SK-N-SH (cell line): ENCODE results near the gene SMAP1. TPM values are rescaled to one million over a fixed set of nuclear protein-coding genes. Genes with fewer than 3 reads are reported as not detected.

ENCODE experiments used
- CTCF ChIA-PET: fragments of 300-600, 350-600 bp; formaldehyde crosslinking; extraction: SDS; loops from one replicate; lab custom pipeline; 2021; lab: Yijun Ruan, JAX
- POLR2A ChIA-PET: fragments of 350-600 bp; sonication (Branson Sonifier 250); formaldehyde crosslinking; extraction: SDS; loops from one replicate; lab custom pipeline; 2020; ENCODE audit warnings: antibody characterized with exemption, inconsistent platforms; lab: Yijun Ruan, JAX
- DNase-seq: peaks from one replicate; pipeline ENCODE4 v3.0.0; 2012
- H2AFZ ChIP-seq: fragments of 200-600 bp; sonication (generic); 2 replicates; pipeline ENCODE4 v1.8.1; 2016; ENCODE audit warnings: antibody characterized with exemption, mild to moderate bottlenecking, low read depth
- H3F3A ChIP-seq: fragments of 200-600 bp; sonication (generic); replicated peaks from 2 replicates; pipeline ENCODE3; 2016; ENCODE audit warnings: antibody characterized with exemption, mild to moderate bottlenecking; ENCODE audit not compliant: insufficient read depth
- H3K27ac ChIP-seq, 2 experiments: fragments of 200-500 bp in 1 of 2; fragments of 200-600 bp in 1 of 2; sonication (Bioruptor generic) in 1 of 2; sonication (generic), shearing (Covaris generic) in 1 of 2; 2 replicates each; pipeline versions ENCODE4 v1.5.1 to v1.6.1; 2014 to 2016; ENCODE audit warnings: low read depth in 2 of 2, inconsistent platforms in 1 of 2, low read length in 1 of 2, mild to moderate bottlenecking in 1 of 2, mixed read lengths in 1 of 2
- H3K27me3 ChIP-seq: fragments of 200-600 bp; sonication (generic), shearing (Covaris generic); 2 replicates; pipeline ENCODE4 v1.6.1; 2016; ENCODE audit warnings: mixed run types; ENCODE audit not compliant: insufficient read depth
- H3K36me3 ChIP-seq, 2 experiments: fragments of 200-500 bp in 1 of 2; fragments of 200-600 bp in 1 of 2; sonication (Bioruptor generic) in 1 of 2; sonication (generic) in 1 of 2; replicated peaks in 1 of 2; 2 replicates each; pipeline versions ENCODE3 to v1.5.1; 2014 to 2016; ENCODE audit warnings: low read length in 1 of 2, mild to moderate bottlenecking in 1 of 2; ENCODE audit not compliant: insufficient read depth in 2 of 2, control insufficient read depth in 1 of 2
- H3K4me1 ChIP-seq, 2 experiments: fragments of 200-500 bp in 1 of 2; fragments of 200-600 bp in 1 of 2; sonication (Bioruptor generic) in 1 of 2; sonication (generic), shearing (Covaris generic) in 1 of 2; 2 replicates each; pipeline versions ENCODE4 v1.5.1 to v1.6.1; 2014 to 2016; ENCODE audit warnings: low read depth in 1 of 2, low read length in 1 of 2, mixed run types in 1 of 2; ENCODE audit not compliant: insufficient read depth in 2 of 2, control insufficient read depth in 1 of 2
- H3K4me2 ChIP-seq: fragments of 200-600 bp; sonication (generic), shearing (Covaris generic); 2 replicates; pipeline ENCODE4 v1.6.1; 2017; ENCODE audit warnings: mixed run types
- H3K4me3 ChIP-seq, 2 experiments: fragments of 200-500 bp in 1 of 2; fragments of 200-600 bp in 1 of 2; sonication (Bioruptor generic) in 1 of 2; sonication (generic), shearing (Covaris generic) in 1 of 2; 2 replicates each; pipeline versions ENCODE4 v1.5.1 to v1.8.1; 2014 to 2016; ENCODE audit warnings: low read depth in 2 of 2, inconsistent platforms in 1 of 2, low read length in 1 of 2, mild to moderate bottlenecking in 1 of 2, mixed read lengths in 1 of 2, moderate library complexity in 1 of 2
- H3K79me2 ChIP-seq: fragments of 200-600 bp; sonication (generic); 2 replicates; pipeline ENCODE4 v1.8.1; 2017; ENCODE audit warnings: mild to moderate bottlenecking; ENCODE audit not compliant: insufficient read depth
- H3K9ac ChIP-seq: fragments of 200-600 bp; sonication (generic); 2 replicates; pipeline ENCODE4 v1.6.1; 2017; ENCODE audit warnings: mixed run types
- H3K9me2 ChIP-seq: fragments of 200-600 bp; sonication (generic); 2 replicates; pipeline ENCODE4 v1.6.1; 2017; ENCODE audit warnings: mixed run types
- H3K9me3 ChIP-seq: fragments of 200-600 bp; sonication (generic); 2 replicates; pipeline ENCODE4 v1.6.1; 2017; ENCODE audit warnings: mixed run types, mild to moderate bottlenecking, moderate library complexity
- H4K20me1 ChIP-seq: fragments of 200-600 bp; sonication (generic); 2 replicates; pipeline ENCODE4 v1.6.1; 2017; ENCODE audit warnings: mild to moderate bottlenecking, mixed run types; ENCODE audit not compliant: insufficient read depth
- CHD2 ChIP-seq: fragments of 150-350 bp; IDR thresholded peaks from 2 replicates; pipeline ENCODE4 v1.6.1; 2018; ENCODE audit warnings: low read length; ENCODE audit not compliant: partially characterized antibody
- ELF1 ChIP-seq: IDR thresholded peaks from 2 replicates; pipeline ENCODE4 v1.4.0; 2012
- EP300 ChIP-seq, 2 experiments: IDR thresholded peaks; 2 replicates each; pipeline versions ENCODE4 v1.4.0 to v1.6.1; 2012; ENCODE audit warnings: borderline replicate concordance in 1 of 2, low read depth in 1 of 2, low read length in 1 of 2
- EZH2phosphoT487 ChIP-seq: fragments of 200-600 bp; sonication (generic); IDR thresholded peaks from 2 replicates; pipeline ENCODE4 v1.6.1; 2017; ENCODE audit warnings: low read depth, mixed run types, mild to moderate bottlenecking, antibody characterized with exemption, moderate library complexity, borderline replicate concordance
- GABPA ChIP-seq: IDR thresholded peaks from 2 replicates; pipeline ENCODE4 v1.4.0; 2012; ENCODE audit warnings: low read depth, mild to moderate bottlenecking
- GATA2 ChIP-seq: sonication (generic); formaldehyde crosslinking; IDR thresholded peaks from 2 replicates; pipeline ENCODE4 v1.5.0; 2020; ENCODE audit warnings: mild to moderate bottlenecking, missing genetic modification reagents
- IRF3 ChIP-seq: fragments of 150-350 bp; IDR thresholded peaks from 2 replicates; pipeline ENCODE4 v1.6.1; 2016; ENCODE audit warnings: mild to moderate bottlenecking, low read depth, low read length
- MAX ChIP-seq: IDR thresholded peaks from 2 replicates; pipeline ENCODE4 v1.4.0; 2012; ENCODE audit warnings: low read depth
- MEF2A ChIP-seq: IDR thresholded peaks from 2 replicates; pipeline ENCODE4 v1.4.0; 2012; ENCODE audit warnings: low read depth, borderline replicate concordance
- MXI1 ChIP-seq: IDR thresholded peaks from 2 replicates; pipeline ENCODE4 v1.6.1; 2012; ENCODE audit warnings: mild to moderate bottlenecking, low read depth, low read length, improper control_type of control experiment
- NFIC ChIP-seq: IDR thresholded peaks from 2 replicates; pipeline ENCODE4 v1.4.0; 2012; ENCODE audit warnings: borderline replicate concordance
- NRF1 ChIP-seq: IDR thresholded peaks from 2 replicates; pipeline ENCODE4 v1.6.1; 2012; ENCODE audit warnings: low read depth, mild to moderate bottlenecking, low read length
- RCOR1 ChIP-seq: fragments of 150-350 bp; IDR thresholded peaks from 2 replicates; pipeline ENCODE4 v1.6.1; 2017; ENCODE audit warnings: antibody characterized with exemption, low read length
- REST ChIP-seq: IDR thresholded peaks from 2 replicates; pipeline ENCODE4 v1.6.1; 2012; ENCODE audit warnings: mild to moderate bottlenecking, low read depth, low read length, moderate library complexity
- RXRA ChIP-seq: IDR thresholded peaks from 2 replicates; pipeline ENCODE4 v1.4.0; 2012; ENCODE audit warnings: low read depth, mild to moderate bottlenecking, borderline replicate concordance
- SMC3 ChIP-seq: IDR thresholded peaks from 2 replicates; pipeline ENCODE4 v1.6.1; 2012; ENCODE audit warnings: low read depth, low read length, improper control_type of control experiment
- TAF1 ChIP-seq: IDR thresholded peaks from 2 replicates; pipeline ENCODE4 v1.6.1; 2012; ENCODE audit warnings: low read depth, mild to moderate bottlenecking, low read length, moderate library complexity, borderline replicate concordance
- TCF12 ChIP-seq: IDR thresholded peaks from 2 replicates; pipeline ENCODE4 v1.4.0; 2012
- TEAD4 ChIP-seq: IDR thresholded peaks from 2 replicates; pipeline ENCODE4 v1.4.0; 2012; ENCODE audit warnings: mild to moderate bottlenecking, borderline replicate concordance; ENCODE audit not compliant: insufficient read depth
- USF1 ChIP-seq: IDR thresholded peaks from 2 replicates; pipeline ENCODE4 v1.4.0; 2012; ENCODE audit warnings: low read depth, borderline replicate concordance
- WGBS: methylation state at CpG from one replicate; pipeline ENCODE4 v1.1.6; 2017; ENCODE audit warnings: low lambda C conversion rate; 5-methylcytosine and 5-hydroxymethylcytosine counted together
- polyA plus RNA-seq, 3 experiments: library from polyadenylated mRNA; depleted of rRNA; stranded (reverse); fragments of >200 nt; gene quantifications; 2 replicates each; pipeline ENCODE4 v1.2.3, GENCODE V29; 2012

The SMAP1 gene
- 11.9 and 12.6 TPM in 2 replicates for polyA plus RNA-seq (2012; rRNA removed)
- 14.3 and 15.3 TPM in 2 replicates for polyA plus RNA-seq (2012; cell fraction: cytosol; rRNA removed)
- polyA plus RNA-seq (2012; cell fraction: nucleus; rRNA removed), result 12.9 and 14.2 TPM in 2 replicates

GRCh38 chr6:70667711-70668498 lies at the start of gene SMAP1:
Gene SMAP1, plus strand, starts transcription at chr6:70667883. Its CDS starts 141 bp downstream, at chr6:70668024.
- WGBS, result 1% methylated on average over 14 of the region's 90 CpGs
- peaks cover 42% of the 10 kb centered on the region for H3K79me2 ChIP-seq

More at GRCh38 chr6:70667711-70668498, at the start of gene SMAP1:
- Histone ChIP-seq H3K9me2 (no peaks in the 10 kb centered on the region), H3K4me1 (peaks cover 4 to 5% of the 10 kb centered on the region in 2 experiments; a peak in 2 of 4 replicates), H4K20me1 (no peaks in the 10 kb centered on the region; the same call in 1 of the 2 replicates), H2AFZ (peak within 1 kb of the TSS; percentile 100), H3K4me2 (peak within 1 kb of the TSS; percentile 89), H3K4me3 (peak within 1 kb of the TSS; percentile 79 to 93), H3F3A (no peaks in the 10 kb centered on the region), H3K36me3 (no peaks in the 10 kb centered on the region), H3K9ac (peak within 1 kb of the TSS; percentile 79), H3K27ac (peak within 1 kb of the TSS; percentile 81 to 95), H3K9me3 (no peaks in the 10 kb centered on the region), H3K27me3 (no peaks in the 10 kb centered on the region)
- TF ChIP-seq MXI1, result peak; percentile 68
- TF ChIP-seq TEAD4, result no peak
- no peak for TF ChIP-seq IRF3
- peak; percentile 72 for TF ChIP-seq CHD2
- TF ChIP-seq ELF1, result peak; percentile 88
- TF ChIP-seq SMC3, result no peak
- no peak for TF ChIP-seq NFIC
- TF ChIP-seq RXRA, result no peak
- no peak for TF ChIP-seq TCF12
- TF ChIP-seq NRF1, result peak; percentile 81; the same call in 1 of the 2 replicates
- no peak for TF ChIP-seq EZH2phosphoT487
- TF ChIP-seq EP300 (IDR thresholded peaks at IDR 0.05; ENCODE audit: borderline replicate concordance in 1 of 2, low read depth in 1 of 2, low read length in 1 of 2), result peak in 1 of 2 experiments; percentile 22; a peak in 1 of 4 replicates
- TF ChIP-seq USF1, result 0 out of 2 replicates have a peak, but pooled peaks have one; percentile 6
- TF ChIP-seq TAF1, result peak; percentile 50; the same call in 1 of the 2 replicates
- 0 out of 2 replicates have a peak, but pooled peaks have one; percentile 1 for TF ChIP-seq REST
- peak; percentile 69 for TF ChIP-seq GABPA
- 0 out of 2 replicates have a peak, but pooled peaks have one; percentile 10 for TF ChIP-seq RCOR1
- TF ChIP-seq MEF2A, result no peak
- TF ChIP-seq MAX, result peak; percentile 29; the same call in 1 of the 2 replicates
- TF ChIP-seq GATA2, result no peak
- DNase-seq, result peak; percentile 98
- ChIA-PET POLR2A (interaction anchor here (0.7 to 1.3 kb wide), 2 partner anchors 212 to 255 kb away, joined by 3 to 4 read pairs; partner anchors contain the start of gene FAM135A), CTCF (interaction anchor here (0.6 to 2.9 kb wide), 10 partner anchors 11 to 359 kb away, joined by 3 to 10 read pairs (median 4); partner anchors contain the start of genes FAM135A and SDHAF4)
